HG03469 (cell line): ENCODE measurements around the gene LRMDA.

Experiments
- ATAC-seq: cut with Tn5 transposase; IDR thresholded peaks from one replicate; pipeline ENCODE4 v1.9.1; 2021; ENCODE audit warnings: mild to moderate bottlenecking, moderate library complexity, moderate number of reproducible peaks; ENCODE audit not compliant: unreplicated experiment

Gene LRMDA

DNA sequence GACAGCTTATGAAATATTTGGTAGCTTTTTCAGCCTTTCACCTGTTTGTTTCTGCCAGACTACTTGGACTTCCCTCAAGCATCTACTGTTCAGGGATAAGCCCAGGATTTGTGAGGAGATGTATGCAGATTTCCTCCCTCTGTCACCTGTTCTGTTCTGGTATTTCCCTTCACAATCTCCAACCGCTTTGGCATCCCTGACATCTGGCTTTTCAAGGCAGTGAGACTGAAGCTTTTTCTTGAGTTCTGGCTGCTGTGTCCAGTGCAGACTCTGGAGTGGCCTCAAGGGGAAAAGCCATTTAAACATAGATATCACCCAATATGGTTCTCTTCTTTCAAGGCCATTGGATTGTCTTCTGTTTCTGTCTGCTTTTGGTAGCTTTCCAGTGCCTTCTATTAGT, 369.7 kb downstream of the LRMDA start:
- no peak for ATAC-seq

DNA sequence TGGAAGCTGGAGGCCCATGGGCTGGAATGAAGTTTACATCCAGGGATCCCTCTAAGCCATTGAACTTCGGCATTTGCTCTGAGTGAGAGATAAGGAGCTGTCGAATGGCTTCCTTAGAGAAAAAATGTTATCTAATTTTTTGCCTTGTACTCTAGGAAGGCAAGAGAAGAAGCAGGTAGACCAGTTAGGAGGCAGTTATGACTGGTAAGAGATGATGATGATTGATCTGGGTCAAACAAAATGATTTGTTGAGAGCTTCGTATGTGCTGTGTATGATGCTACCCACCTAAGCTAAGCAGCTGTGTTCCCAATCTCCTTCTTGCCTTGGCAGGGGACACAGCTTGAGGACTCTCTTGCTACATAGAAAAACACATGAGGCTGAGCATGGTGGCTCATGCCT, 370.2 kb downstream of the LRMDA start:
- ATAC-seq, result no peak

DNA sequence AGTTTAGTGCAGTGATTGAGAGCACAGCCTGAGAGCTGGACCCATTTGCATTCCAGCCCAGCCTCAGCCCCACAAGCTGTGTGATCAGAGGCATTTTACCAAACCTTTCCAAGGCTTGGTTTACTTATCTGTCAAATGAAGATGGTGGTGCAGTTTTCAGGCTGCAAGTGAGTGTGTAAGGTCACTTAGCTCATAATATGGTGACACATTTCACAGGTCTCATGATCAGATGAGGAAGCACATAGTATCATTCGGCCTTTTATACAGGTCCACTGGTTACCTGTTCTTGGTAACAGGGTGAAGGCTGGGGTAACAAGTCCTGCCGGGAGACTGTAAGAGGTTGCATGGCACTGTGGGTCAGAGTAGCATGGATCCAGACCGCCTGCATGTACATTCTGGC, 371.7 kb downstream of the LRMDA start:
- no peak for ATAC-seq

DNA sequence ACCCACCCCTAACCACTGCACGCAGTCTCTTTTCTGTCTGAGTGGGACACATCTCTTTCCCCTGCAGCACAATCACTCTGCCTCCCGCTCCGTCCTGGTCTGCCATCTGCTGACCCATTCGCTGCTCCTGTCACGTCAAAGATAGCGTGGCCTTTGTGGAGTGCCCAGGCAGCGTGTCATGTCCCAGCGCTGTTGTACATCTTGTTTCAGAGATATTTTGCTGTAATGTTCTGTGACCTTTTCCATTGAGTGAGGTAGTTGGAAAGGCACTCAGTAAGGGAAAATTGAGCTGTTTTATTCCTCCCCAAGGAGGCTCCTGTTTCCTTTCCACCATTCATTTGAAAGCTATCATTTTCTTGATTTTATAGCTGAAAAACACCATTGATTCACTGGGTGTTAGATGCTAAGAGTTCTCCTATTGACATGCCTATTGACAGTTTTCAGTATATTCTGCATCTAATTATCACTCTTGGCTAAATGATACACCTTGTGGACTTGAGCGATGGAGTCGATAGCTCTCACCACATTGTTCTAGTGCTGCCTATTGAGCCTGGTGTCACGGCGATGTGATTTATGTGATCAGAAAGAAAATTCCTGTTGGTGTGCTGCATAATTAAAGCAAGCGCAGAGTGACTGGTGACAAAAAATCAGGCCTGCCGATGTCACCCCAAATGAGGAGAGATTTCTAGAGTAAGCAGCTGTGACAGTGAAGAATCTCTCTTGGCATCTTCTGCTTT, 372.6 kb downstream of the LRMDA start:
- ATAC-seq, result no peak

DNA sequence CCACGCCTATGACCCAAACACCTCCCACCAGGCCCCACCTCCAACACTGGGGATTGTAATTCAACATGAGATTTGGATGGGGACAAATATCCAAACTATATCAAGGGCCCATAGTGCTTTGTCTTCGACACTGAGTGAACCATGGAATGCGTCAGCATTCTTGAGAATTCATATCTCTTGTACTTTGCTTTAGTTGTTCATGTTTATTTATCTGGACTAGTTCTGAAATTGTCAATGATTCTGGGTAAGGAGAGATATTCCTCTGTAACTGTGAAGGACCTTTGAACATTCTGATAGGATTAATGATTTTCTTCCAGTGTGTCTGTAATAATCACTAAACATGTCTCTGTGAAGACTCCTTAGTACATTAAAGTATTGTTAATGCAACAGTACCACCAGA, 374.8 kb downstream of the LRMDA start:
- ATAC-seq, result no peak

DNA sequence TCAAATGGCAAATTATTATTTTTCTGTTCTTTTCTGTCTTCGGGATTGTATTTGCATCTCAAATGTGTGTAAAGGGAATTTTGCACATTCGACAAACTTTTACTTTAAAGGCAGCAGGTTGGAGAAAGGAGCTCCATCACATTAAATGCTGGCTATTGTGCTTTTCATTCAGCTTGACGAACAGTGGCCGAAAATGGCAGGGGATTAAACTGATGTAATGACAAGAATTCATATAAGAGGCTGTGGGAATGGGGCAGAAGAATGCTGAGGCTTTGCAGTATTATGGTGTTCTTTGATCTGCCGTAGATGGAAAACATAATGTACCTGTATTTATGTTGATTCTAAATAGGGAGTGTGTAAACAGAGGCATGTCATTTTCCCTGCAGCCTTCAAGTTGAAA, 376.0 kb downstream of the LRMDA start:
- no peak for ATAC-seq

DNA sequence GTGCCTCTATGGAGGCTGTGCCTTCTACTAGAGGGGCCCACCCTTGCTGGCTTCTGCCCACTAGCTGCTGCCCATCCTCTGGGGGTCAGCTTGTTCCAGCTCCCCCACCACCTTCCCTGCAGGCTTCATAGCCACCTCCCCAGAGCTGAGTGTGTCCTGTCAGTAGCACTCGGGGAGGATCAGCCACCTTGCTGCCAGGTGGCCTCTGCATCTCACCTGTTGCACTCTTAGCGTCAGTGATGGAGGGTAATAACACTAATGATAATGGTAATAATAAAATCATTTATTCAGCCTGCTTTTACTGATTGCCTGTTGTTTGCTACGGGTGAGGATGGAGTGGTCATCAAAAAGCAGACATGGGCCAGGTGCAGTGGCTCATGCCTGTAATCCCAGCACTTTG, 377.6 kb downstream of the LRMDA start:
- ATAC-seq, result no peak

DNA sequence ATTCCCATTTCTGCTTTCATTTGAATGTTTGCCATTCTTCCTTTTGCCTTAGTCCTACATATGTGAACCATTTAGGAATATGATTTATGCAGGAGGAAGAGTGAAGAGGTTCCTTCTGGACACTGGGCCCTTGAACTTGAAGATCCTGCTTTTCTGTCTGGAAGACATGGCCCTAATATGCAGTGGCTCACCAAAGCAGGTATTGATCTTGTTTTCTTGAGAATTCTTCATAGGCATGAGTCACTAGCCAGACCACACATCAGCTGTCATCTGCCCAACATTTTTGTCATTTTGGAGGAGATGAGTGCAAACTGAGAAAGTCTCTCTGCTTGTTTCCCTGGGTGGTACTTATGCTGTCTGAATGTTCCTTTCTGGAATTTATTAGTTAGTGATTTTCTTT, 382.6 kb downstream of the LRMDA start:
- ATAC-seq, result no peak

DNA sequence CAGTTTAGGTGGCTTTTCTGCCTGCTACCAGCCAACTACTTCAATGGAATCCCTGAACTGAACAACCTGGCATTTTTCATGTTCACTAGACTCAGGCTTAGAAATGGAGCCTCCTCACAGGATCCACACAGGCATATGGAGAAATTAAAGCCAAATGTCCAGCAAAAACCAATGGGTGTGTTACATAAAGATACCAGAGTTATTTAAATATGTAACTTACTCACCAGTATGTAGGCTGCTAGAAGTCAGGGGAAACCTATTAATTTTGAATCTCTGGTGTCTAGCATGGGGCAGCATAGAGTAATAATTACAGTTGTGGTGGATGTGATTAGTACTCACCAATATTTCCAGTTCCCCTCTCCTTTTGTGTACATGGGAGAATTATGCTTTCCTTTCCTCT, 383.6 kb downstream of the LRMDA start:
- no peak for ATAC-seq

DNA sequence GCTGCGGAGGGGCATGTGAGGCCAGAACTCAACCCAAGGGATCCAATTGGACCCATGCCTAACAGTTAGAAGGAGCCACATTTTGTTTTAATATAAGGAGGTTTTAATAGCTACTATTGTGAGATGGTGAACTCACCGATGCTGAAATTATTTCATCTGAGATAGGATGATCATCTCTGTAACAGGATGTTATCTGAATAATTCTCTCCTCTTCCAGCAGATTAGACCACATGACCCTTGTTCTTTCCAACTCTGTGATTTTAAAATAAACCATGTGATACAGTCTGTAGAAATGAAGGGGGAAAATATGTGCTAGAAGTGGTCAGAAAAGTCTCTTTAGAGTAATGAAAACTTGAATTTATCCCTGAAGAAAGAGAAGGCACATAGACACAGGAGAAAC, 385.8 kb downstream of the LRMDA start:
- ATAC-seq, result no peak

DNA sequence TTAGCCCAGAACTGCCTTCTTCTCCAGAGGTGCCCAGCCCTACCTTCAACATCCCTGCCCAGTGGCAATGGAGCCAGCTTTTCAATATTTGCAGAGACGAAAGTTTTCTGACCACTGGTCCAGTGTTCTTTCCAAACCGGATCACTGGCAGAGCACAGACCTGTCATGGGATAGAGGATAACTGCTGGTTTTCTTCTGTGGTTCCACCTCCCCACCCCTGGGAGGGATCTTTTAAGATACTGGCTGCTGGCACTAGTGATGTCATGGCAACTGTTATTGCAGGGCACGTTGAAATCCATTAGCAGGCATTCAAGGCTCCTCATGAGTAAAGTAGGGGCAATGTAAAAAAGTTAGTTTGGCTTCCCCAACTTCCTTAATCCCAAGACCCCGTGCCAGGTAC, 387.1 kb downstream of the LRMDA start:
- no peak for ATAC-seq

DNA sequence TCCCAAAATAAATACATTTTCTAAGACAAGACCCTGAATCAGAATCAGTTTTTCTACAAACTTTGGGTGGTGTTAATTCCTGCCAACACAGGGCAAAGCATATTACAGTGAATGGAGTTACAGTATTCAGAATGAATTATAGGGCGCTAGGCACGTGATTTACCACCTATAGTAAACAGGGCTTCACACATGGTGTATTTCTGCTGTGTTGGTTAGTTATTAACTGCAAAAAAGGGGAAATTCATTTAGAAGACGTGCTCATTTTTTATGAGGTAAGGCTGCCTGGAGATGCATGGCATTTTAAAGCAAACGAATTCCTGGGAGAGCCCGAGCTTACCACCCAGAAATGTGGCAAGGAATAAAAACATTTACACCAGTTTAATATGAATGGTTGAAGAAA, 393.8 kb downstream of the LRMDA start:
- no peak for ATAC-seq

DNA sequence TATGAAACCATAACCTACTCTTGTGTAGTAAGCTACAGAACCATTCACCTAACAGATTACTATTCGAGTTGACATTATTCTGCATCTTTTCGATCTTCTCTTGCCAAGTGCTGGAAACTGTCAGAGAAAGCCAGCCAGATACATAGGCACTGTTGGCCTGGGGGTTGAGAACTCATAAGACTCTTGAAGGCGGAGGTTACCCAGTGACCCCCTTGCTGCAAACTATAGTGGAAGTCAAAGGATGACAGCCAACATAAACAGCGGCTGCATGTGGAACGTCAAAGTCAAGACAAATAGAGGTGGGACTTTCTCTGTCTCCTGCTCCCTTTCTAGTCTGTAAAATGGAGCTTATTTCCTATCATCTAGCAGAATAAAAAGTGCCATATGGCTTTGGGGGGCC, 394.2 kb downstream of the LRMDA start:
- ATAC-seq, result no peak

DNA sequence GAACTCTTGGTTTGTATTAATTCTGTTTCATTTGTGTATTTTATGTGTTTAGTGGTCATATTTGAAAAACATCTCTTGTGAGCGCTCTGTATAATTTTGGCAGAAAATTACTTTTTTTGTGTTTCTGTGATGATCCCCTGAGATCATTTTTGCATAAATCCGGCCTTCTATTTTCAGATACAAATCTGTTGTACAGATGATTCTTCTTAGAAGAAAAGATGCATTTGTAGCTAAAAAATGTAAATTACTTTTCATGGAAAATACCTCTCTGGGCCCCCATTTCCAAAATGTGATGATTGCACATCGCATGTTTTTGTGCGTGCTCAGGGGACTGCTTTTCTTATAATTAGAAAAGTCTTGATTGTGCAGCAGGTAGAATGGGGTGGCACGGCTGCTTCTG, 395.4 kb downstream of the LRMDA start:
- ATAC-seq, result no peak

DNA sequence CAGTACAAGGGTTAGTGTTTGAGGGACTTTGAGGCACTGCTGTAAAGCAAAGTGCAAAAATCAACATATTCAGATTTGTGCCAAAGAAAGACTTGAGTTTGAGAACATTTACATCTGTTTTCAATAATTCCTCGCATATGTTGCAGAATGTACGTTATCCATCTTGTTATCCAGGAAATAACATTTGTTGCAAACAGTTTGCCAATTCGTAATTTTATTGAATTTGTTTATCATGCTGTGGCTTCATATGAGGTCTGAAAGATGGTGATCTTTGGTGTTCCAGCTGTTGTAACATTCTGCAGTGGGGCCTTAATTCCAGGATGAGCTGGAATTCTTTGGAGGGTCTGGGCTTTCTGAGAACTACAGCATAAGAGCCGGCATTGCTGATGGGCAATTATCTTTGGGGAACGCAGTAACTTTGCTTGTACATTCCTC, 396.2 kb downstream of the LRMDA start:
- ATAC-seq, result no peak

DNA sequence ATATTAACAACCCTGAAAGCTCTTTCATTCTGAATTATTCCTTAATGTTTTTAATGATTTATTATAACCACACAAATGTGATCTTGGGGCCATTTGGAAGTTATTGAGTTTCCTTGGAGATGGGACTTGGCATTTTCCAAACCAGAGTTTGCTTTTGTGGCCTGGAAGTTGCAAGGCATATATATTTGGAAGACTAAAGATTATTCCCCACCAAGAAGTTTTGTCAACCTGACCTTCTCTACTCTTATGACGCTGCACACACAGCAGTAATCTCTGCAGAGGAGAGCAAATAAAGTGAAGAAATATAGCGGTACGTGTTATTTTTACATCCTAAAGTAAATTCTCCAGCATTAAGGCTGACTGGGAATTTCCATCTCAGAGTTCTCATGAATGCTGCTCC, 397.0 kb downstream of the LRMDA start:
- no peak for ATAC-seq

DNA sequence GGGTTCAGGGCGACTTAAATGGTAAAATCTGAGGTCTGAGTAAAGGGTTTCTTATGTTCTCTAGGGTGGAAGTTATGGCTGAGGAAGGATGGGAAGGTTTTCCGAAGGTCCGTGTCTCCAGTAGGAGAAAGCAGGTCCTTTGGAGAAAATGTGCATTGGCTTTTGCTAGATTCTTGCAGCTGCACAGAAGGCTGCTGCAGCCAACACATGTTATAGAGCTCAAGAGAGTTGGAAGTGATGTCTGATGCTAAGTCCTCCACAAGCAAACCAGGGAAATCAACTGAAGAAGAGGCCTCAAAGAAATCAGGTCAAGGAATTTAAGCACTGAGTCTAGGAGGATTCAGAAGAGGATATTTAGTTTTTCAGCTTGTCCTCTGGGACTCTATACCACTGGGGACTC, 404.6 kb downstream of the LRMDA start:
- no peak for ATAC-seq

DNA sequence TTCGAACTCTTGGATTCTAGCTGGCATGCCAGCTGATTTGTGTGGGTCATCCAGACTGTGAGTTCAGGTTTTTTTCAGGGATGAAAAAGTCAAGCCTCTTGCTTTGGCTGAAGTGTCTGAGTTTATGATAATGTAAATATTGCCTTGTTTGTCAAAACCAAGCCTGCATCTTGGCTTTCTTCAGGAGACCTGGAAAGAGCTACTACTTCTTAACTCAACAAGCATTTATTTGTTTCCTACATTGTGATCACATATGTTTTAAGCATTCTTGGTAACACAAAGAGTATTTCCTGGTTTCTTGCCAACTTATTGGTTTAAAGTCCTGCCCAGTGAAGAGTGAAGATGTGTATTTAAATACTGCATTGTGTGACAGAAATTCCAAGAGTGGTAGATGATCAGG, 407.1 kb downstream of the LRMDA start:
- ATAC-seq, result no peak

DNA sequence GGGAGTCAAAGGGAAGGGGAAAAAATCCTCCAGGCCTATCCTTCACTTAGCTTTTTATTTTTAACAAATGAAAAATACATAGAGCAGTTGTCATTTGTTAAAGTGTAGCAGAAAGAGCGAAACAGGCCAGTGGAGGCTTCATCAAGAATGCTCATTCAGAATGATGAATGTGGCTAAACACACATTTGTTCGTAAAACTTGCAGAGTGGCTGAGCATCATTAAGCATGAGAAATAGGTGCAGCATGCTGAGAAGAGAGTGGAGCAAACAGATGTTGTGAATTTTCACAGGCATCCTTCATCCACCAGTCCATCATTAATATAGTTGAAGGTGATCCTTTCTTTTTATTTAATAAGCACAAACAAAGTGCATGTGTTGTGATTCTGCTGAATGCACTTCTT, 407.6 kb downstream of the LRMDA start:
- ATAC-seq, result no peak

DNA sequence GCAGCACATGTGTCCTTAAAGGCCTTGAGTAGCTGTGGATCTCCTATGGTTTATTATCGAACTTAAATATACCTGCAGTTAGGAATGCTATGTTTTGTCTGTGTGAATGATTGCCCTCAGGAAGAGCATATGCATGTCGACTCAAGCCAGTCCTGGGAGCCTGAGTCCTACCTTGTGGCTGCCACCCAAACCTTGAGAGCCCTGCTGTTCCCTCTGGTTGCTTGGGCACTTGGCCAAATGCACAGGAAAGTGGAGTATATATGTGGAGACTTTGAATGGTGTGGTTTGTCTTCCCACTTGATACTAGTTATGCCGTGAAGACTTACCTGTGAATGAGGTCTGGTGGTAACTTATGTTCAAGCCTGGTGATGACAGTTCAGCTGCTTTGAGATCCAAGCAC, 409.8 kb downstream of the LRMDA start:
- no peak for ATAC-seq

DNA sequence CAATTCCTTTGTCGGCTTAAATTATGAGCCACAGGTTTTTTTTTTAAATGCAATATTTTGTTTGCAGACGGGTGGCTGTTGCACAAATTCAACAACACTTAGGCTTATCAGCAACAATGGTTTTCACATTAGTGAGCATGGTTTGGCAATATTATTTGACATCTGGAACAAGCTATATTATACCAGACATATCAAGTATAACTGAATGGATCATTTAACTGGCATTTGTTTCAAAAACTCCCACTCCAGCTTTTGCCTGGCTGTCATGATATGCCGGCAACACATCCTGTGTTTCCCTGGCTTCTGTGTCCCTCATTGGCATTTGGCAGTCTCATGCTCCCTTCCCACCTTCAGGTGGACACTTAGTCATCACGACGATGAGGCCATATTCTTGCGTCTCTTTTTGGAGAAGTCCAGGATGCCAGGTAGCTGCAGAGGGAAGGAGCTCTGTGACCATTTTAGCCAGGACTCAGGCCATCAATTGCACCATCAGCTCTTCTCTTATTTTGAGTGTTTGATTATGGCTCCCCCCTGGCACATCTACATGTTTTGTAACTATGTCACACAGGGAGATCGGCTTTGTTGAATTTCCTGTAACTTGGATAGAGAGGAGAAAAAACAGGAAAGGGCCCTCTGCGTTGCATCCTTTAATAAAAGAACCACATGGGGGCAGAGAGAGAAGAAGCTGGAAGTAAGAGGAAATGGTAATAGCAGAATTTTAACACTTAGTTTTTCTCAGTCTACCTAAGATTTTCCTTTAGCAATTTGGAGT, 413.9 kb downstream of the LRMDA start:
- no peak for ATAC-seq

DNA sequence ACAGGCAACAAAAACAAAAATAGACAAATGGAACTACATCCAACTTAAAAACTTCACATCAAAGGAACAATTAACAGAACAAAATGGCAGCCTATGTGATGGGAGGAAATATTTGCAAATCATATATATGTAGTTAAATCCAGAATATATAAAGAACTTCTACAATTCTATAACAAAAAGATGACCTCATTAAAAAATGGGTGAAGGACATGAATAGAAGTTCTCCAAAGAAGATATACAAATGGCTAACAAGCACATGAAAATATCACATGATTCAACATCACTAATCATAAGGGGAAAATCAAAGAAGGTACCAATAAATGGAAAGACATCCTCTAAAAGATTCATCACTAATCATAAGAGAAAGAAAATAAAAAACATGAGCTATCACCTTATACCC, 416.1 kb downstream of the LRMDA start:
- ATAC-seq, result no peak
